Fibroblast of the aortic adventitia (primary cell): ENCODE measurements around the gene CDC42EP2. TPM values are rescaled to one million over a fixed set of nuclear protein-coding genes. Genes with fewer than 3 reads are reported as not detected.

Source experiments
- DNase-seq: peaks from one replicate; pipeline ENCODE4 v3.0.0-alpha.2; 2010; ENCODE audit warnings: low read depth
- H3K4me3 ChIP-seq: 2 replicates; pipeline ENCODE4 v1.5.1; 2011; ENCODE audit warnings: low read depth, mild to moderate bottlenecking, control low read depth, low read length, moderate library complexity
- CTCF ChIP-seq: IDR thresholded peaks from 2 replicates; pipeline ENCODE4 v1.5.1; 2011; ENCODE audit warnings: mild to moderate bottlenecking, low read length, control low read depth, inconsistent platforms; ENCODE audit not compliant: insufficient read depth
- total RNA-seq: library from RNA; depleted of rRNA; stranded (reverse); fragments of >200 nt; gene quantifications from 2 replicates; pipeline ENCODE4 v1.2.3, GENCODE V29; 2012; ENCODE audit warnings: low replicate concordance

Gene CDC42EP2
- total RNA-seq, 1 donor: 28.0 TPM

- no peak for TF ChIP-seq CTCF
- no peak overlapping the region for H3K4me3 ChIP-seq
- DNase-seq: no peak
Measured at GRCh38 chr11:65279279-65279678, 35.4 kb upstream of the CDC42EP2 start.

GRCh38 chr11:65279741-65280440, 34.8 kb upstream of the CDC42EP2 start:
- H3K4me3 ChIP-seq: no peak overlapping the region
- DNase-seq: peak; percentile 99
- no peak for TF ChIP-seq CTCF

GRCh38 chr11:65280646-65281045, 34.0 kb upstream of the CDC42EP2 start:
- DNase-seq: no peak
- H3K4me3 ChIP-seq: no peak overlapping the region
- TF ChIP-seq CTCF: no peak

GRCh38 chr11:65286686-65287085, 28.0 kb upstream of the CDC42EP2 start:
- no peak overlapping the region for H3K4me3 ChIP-seq
- no peak for DNase-seq
- no peak for TF ChIP-seq CTCF

GRCh38 chr11:65287601-65288000, 27.1 kb upstream of the CDC42EP2 start:
- TF ChIP-seq CTCF: no peak
- H3K4me3 ChIP-seq: no peak overlapping the region
- DNase-seq: no peak

GRCh38 chr11:65288706-65289536, 25.7 kb upstream of the CDC42EP2 start:
- no peak overlapping the region for H3K4me3 ChIP-seq
- no peak for DNase-seq
- no peak for TF ChIP-seq CTCF
